ENCODE measurements around the gene KDM3A. TPM values are rescaled to one million over a fixed set of nuclear protein-coding genes. Genes with fewer than 3 reads are reported as not detected.

KDM3A gene
- total RNA-seq, 1 experiment from 2014 or later = 52.6 TPM

DNA sequence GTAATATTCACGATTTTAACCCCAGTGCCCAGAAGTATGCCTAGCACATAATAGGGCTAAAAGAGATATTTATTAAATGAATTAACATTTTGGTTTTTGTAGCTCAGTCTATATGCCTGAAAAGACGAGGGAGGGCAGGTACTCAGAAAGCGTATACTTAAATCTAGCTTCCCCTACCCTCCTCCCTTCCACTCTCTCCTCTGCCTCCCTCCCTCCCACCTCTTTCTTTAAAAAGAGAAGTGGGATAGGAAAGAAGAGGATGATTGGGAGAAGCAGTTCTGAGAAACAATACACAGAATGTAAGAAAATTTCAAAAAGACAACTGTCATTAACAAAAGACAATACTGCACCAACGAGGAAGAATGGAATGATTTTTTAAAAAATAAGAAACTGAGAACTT lies 82.3 kb downstream of the KDM3A start:
- H3K4me2 ChIP-seq (ENCODE audit: low read length) = no peak overlapping the region
- H3K4me3 ChIP-seq (replicated peaks in 1 of 2; ENCODE audit: low read depth in 1 of 2, low read length in 2 of 2) = no peak overlapping the region
- H3K79me2 ChIP-seq (ENCODE audit: insufficient read depth, low read length) = no peaks in the 10 kb centered on the region
- TF ChIP-seq YY1 (IDR thresholded peaks at IDR 0.05; ENCODE audit: extremely low read depth, insufficient replicate concordance, low read depth, low read length) (no peak), CBX3 (IDR thresholded peaks at IDR 0.05; ENCODE audit: low read depth) (no peak), EZH2phosphoT487 (IDR thresholded peaks at IDR 0.05; ENCODE audit: borderline replicate concordance) (no peak), JUND (IDR thresholded peaks at IDR 0.05) (no peak), POLR2A (IDR thresholded peaks at IDR 0.05; ENCODE audit: borderline replicate concordance, extremely low read depth, insufficient read depth, insufficient read length) (no peak), ZNF274 (IDR thresholded peaks at IDR 0.05; ENCODE audit: low read depth, low read length) (no peak), SP1 (IDR thresholded peaks at IDR 0.05; ENCODE audit: low read depth) (no peak), EZH2 (IDR thresholded peaks at IDR 0.05) (no peak)
- TF ChIP-seq, protein P1, sequence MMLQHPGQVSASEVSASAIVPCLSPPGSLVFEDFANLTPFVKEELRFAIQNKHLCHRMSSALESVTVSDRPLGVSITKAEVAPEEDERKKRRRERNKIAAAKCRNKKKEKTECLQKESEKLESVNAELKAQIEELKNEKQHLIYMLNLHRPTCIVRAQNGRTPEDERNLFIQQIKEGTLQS (IDR thresholded peaks at IDR 0.05) = no peak
- TF ChIP-seq, protein P2, sequence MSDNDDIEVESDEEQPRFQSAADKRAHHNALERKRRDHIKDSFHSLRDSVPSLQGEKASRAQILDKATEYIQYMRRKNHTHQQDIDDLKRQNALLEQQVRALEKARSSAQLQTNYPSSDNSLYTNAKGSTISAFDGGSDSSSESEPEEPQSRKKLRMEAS (IDR thresholded peaks at IDR 0.05) = no peak
- CTCF ChIA-PET = no interaction called here
- no peak overlapping the region for H3K9ac ChIP-seq (ENCODE audit: low read length)
- no peaks in the 10 kb centered on the region for H3K4me1 ChIP-seq (ENCODE audit: control insufficient read depth in 1 of 2, insufficient read depth in 2 of 2, low read length in 2 of 2)
- H4K20me1 ChIP-seq (ENCODE audit: insufficient read depth) = no peaks in the 10 kb centered on the region
- H3K36me3 ChIP-seq (ENCODE audit: control insufficient read depth in 1 of 2, insufficient read depth in 2 of 2, low read length in 2 of 2) = no peaks in the 10 kb centered on the region
- RAD21 ChIA-PET (ENCODE audit: low non-redundant PET in 1 of 2, low total read pairs in 2 of 2, uncharacterized antibody in 2 of 2, unreplicated experiment in 2 of 2) = no interaction called here
- intact Hi-C loops (cut with micrococcal nuclease) = loop anchor here (10.0 kb wide), 1 partner anchor 171 kb away; no protein-coding TSS in a partner anchor
- BruUV-seq (replicated peaks) = no TSS peak
- DNase-seq (ENCODE audit: low read depth, low spot score) = no peak
- no peaks in the 10 kb centered on the region for H3K9me2 ChIP-seq (ENCODE audit: insufficient read depth)
- H3K27me3 ChIP-seq (ENCODE audit: insufficient read depth, low read length) = no peaks in the 10 kb centered on the region
- no peak overlapping the region for H3K27ac ChIP-seq (ENCODE audit: low read depth, low read length)
- peaks cover 0 to 5% of the 10 kb centered on the region in 2 experiments; a peak in 1 of 4 replicates for H3K9me3 ChIP-seq (ENCODE audit: control insufficient read depth in 1 of 2, insufficient read depth in 1 of 2, low read depth in 1 of 2, low read length in 2 of 2)
- ATAC-seq = no peak
- POLR2A ChIA-PET = no interaction called here
- H2AFZ ChIP-seq (ENCODE audit: low read depth, low read length, poor library complexity, severe bottlenecking) = no peak overlapping the region
